Measurements from ENCODE around the gene IMPDH1. TPM values are rescaled to one million over a fixed set of nuclear protein-coding genes. Genes with fewer than 3 reads are reported as not detected.
A peak's percentile ranks its signal among the peaks of the same experiment; 100 is the strongest.

The IMPDH1 gene
- total RNA-seq, 2 experiments from 2014 or later: 64.7 to 67.4 TPM

DNA sequence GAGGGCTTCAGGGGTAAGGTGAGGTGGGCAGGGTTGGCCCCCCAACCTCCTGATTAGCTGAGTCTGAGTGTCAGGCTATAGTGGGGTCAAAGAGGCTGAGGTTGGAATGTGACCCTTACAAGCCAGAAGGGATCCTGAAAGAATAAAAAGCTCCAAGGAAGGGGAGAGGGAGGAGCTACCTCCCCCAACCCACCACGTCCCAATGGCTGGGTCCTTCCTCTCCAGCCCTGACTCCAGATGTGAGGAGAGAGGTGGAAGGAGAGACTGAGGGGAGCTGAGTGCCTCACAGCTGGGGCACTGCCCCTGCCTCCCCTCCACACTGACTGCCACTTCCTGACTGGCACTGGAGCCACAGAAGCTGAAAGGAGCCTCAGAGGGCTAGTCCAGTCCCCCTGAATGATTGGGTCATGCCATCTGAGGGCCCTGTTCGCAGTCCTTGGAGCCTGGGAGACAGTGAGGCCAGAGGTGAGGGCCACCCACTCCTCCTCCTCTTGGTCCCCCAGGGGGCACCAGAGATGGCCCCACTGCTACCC, 20.6 kb downstream of the IMPDH1 start:
- Mint-ChIP-seq H3K36me3 (ENCODE audit: low read depth) (no peaks in the 10 kb centered on the region), H3K27ac (no peak overlapping the region), H3K4me1 (no peaks in the 10 kb centered on the region), H3K4me3 (no peak overlapping the region), H3K27me3 (peaks cover 3% of the 10 kb centered on the region), H3K9me3 (no peaks in the 10 kb centered on the region)
- ChIA-PET CTCF (interaction anchor here (0.7 to 4.0 kb wide), 9 partner anchors 9 to 71 kb away, joined by 3 to 35 read pairs (median 7); partner anchors contain the start of gene RBM28), POLR2A (interaction anchor here (0.7 to 1.4 kb wide), 2 partner anchors 20 to 45 kb away, joined by 3 read pairs; partner anchors contain the start of gene RBM28)
- DNase-seq: no peak

DNA sequence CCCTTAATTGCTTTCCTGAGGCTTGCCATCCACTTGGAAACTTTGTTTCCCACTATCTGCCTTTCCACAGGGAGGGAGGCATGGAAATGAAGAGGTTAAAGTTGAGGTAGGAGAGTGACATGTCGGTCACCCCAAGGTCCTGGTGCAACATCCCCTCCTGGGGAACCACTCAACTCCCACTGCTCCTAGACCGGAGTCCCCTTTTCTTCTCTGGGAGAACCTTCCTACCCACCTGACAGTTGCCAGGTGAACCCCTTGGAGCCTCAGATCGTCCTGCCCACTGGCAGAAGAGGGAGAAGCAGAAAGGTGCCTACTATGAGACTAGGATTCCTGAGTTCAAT, 21.7 kb downstream of the IMPDH1 start:
- Mint-ChIP-seq H3K4me3 (no peak overlapping the region), H3K9me3 (no peaks in the 10 kb centered on the region), H3K27me3 (peaks cover 3% of the 10 kb centered on the region), H3K27ac (no peak overlapping the region), H3K36me3 (ENCODE audit: low read depth) (no peaks in the 10 kb centered on the region), H3K4me1 (no peaks in the 10 kb centered on the region)
- ChIA-PET CTCF (interaction anchor here (0.7 to 4.4 kb wide), 21 partner anchors 9 to 87 kb away, joined by 3 to 52 read pairs (median 5); partner anchors contain the start of genes IMPDH1 and RBM28), POLR2A (interaction anchor here (1.4 to 1.9 kb wide), 2 partner anchors 41 to 44 kb away, joined by 3 to 10 read pairs; partner anchors contain the start of gene RBM28)
- DNase-seq: no peak

DNA sequence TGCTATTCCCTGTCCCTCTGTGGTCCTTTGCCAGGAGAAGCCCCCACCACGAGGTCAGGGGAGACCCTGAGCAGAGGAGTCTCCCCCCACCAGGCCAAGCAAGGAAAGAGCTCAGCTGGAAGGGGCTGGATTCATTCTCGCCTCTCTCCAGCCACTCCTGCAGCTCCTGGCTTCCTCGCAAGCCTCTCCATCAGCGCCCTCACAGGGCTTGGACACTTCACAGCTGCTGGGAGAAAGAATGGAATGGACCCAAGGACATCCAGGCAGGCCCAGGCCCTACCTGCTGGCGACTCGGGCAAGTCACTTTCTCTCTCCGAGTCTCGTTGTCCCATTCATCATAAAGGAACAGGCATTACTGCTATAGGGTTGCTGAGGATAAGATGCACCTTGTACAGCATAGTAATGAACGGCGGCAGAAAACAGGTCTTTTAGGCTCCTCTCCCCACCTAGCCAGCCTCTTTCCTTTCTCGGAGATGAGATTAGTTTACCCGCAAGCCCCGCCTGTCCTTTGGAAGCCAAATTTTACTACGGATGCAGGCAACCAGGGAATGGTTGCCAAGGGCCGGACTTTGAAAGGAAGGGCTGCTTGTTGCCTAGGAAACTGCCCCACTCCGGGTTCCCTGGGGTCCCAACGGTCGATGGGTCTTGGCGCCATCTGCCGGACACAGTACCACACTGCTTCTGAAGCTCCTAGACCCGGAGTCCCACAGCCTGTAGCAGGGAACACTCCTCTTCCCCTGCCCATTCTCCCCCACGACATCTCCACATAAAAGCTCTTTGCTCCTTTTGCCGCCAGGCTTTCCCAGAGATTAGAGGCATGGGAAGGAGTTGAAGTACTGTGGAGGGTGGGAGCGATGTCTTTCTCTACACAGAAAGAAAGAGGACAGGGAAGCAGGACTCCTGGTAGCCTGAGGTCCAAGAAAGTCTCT, 22.3 kb downstream of the IMPDH1 start:
- Mint-ChIP-seq H3K27me3 (peaks cover 3% of the 10 kb centered on the region), H3K27ac (no peak overlapping the region), H3K9me3 (no peaks in the 10 kb centered on the region), H3K4me3 (no peak overlapping the region), H3K36me3 (ENCODE audit: low read depth) (no peaks in the 10 kb centered on the region), H3K4me1 (no peaks in the 10 kb centered on the region)
- POLR2A ChIA-PET: interaction anchor here (0.8 to 1.9 kb wide), 4 partner anchors 40 to 68 kb away, joined by 3 to 10 read pairs (median 4); partner anchors contain the start of gene RBM28
- peak; percentile 66 for DNase-seq
- CTCF ChIA-PET: interaction anchor here (0.6 to 4.4 kb wide), 23 partner anchors 10 to 87 kb away, joined by 3 to 52 read pairs (median 4); partner anchors contain the start of genes HILPDA, IMPDH1 and RBM28

- Mint-ChIP-seq H3K36me3 (ENCODE audit: low read depth) (no peaks in the 10 kb centered on the region), H3K9me3 (no peaks in the 10 kb centered on the region), H3K27ac (no peak overlapping the region), H3K27me3 (peaks cover 3% of the 10 kb centered on the region), H3K4me3 (no peak overlapping the region), H3K4me1 (no peaks in the 10 kb centered on the region)
- DNase-seq: no peak
- POLR2A ChIA-PET: interaction anchor here (0.8 to 1.9 kb wide), 3 partner anchors 39 to 69 kb away, joined by 3 to 10 read pairs (median 6); partner anchors contain the start of gene RBM28
- CTCF ChIA-PET: interaction anchor here (0.9 to 4.4 kb wide), 15 partner anchors 9 to 251 kb away, joined by 3 to 52 read pairs (median 12); partner anchors contain the start of genes HILPDA and RBM28
Measured at GRCh38 chr7:128385988-128386925, 23.5 kb downstream of the IMPDH1 start.

- no peak for DNase-seq
- Mint-ChIP-seq H3K27ac (no peak overlapping the region), H3K27me3 (peaks cover 3% of the 10 kb centered on the region), H3K4me3 (no peak overlapping the region), H3K36me3 (ENCODE audit: low read depth) (no peaks in the 10 kb centered on the region), H3K4me1 (no peaks in the 10 kb centered on the region), H3K9me3 (no peaks in the 10 kb centered on the region)
- ChIA-PET POLR2A (no interaction called here), CTCF (interaction anchor here (2.5 to 4.4 kb wide), 2 partner anchors 13 to 37 kb away, joined by 10 to 24 read pairs; no protein-coding TSS in a partner anchor)
Measured at GRCh38 chr7:128384726-128385125, 25.1 kb downstream of the IMPDH1 start.

DNA sequence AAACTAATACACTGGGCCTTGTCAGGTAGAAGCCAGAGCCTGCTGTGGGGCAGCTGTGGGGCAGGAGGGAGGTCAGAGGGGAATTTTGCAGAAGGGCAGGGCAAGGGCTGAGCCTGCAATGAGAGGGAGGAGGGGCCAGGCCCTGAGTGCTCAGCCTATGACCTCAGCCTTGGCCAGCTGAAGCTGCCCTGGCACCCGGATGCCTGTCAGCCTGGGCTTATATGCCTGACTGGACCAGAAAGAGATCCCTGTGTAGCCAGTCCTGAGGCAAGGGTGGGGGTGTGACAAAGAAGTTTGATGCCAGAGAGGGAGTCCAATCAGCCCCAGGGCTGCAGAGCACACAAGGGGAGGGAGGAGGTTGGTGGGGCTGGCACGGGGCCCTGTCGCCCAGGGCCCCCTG, 26.0 kb downstream of the IMPDH1 start:
- H3K4me1 Mint-ChIP-seq: no peaks in the 10 kb centered on the region
- peaks cover 3% of the 10 kb centered on the region for H3K27me3 Mint-ChIP-seq
- ChIA-PET POLR2A (interaction anchor here (1.6 kb wide), 1 partner anchor 32 kb away, joined by 3 read pairs; no protein-coding TSS in a partner anchor), CTCF (interaction anchor here (2.5 to 4.4 kb wide), 2 partner anchors 14 to 36 kb away, joined by 10 to 24 read pairs; no protein-coding TSS in a partner anchor)
- H3K9me3 Mint-ChIP-seq: no peaks in the 10 kb centered on the region
- no peak for DNase-seq
- no peak overlapping the region for H3K27ac Mint-ChIP-seq
- no peaks in the 10 kb centered on the region for H3K36me3 Mint-ChIP-seq (ENCODE audit: low read depth)
- H3K4me3 Mint-ChIP-seq: no peak overlapping the region

GRCh38 chr7:128381161-128381821, 28.5 kb downstream of the IMPDH1 start:
- H3K27me3 Mint-ChIP-seq: peaks cover 1% of the 10 kb centered on the region
- DNase-seq: peak; percentile 44
- H3K4me3 Mint-ChIP-seq: no peak overlapping the region
- H3K9me3 Mint-ChIP-seq: no peaks in the 10 kb centered on the region
- H3K27ac Mint-ChIP-seq: no peak overlapping the region
- ChIA-PET POLR2A (no interaction called here), CTCF (interaction anchor here (0.7 to 2.2 kb wide), 14 partner anchors 8 to 80 kb away, joined by 3 to 14 read pairs (median 4); partner anchors contain the start of gene RBM28)
- no peaks in the 10 kb centered on the region for H3K36me3 Mint-ChIP-seq (ENCODE audit: low read depth)
- H3K4me1 Mint-ChIP-seq: no peaks in the 10 kb centered on the region

DNA sequence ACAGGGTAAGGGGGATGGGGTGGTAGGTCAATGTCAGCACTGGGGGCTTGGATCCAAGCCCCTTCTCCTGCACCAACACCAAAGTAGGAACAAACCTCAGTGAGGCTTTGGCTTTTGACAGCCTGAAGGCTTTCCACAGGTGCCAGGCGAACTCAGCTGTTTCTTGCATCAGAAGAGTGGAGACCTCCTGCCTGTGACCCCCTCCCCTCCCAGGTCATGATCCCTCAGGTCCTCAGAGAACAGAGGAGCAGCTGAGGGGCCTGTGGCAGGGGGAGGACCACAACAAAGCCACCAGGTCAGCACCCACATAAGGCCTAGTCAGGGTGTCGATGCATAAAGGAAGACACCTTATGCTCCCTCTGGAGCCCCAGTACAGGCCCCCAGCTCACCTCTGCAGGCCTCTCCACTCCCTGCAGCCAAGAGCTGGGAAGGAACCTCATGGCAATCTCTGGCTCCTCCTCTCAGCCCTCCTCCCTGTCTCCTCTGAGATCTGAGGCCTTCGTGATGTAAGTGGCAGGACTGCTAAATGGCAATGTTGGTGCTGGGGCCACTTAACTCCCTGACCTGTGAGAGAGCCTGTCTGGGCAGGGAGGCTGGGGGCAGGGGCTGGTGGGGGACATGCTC, 29.2 kb downstream of the IMPDH1 start:
- no peak overlapping the region for H3K4me3 Mint-ChIP-seq
- H3K9me3 Mint-ChIP-seq: no peaks in the 10 kb centered on the region
- no peak overlapping the region for H3K27ac Mint-ChIP-seq
- DNase-seq: no peak
- ChIA-PET CTCF (interaction anchor here (0.7 to 2.2 kb wide), 13 partner anchors 7 to 80 kb away, joined by 3 to 14 read pairs (median 3); no protein-coding TSS in a partner anchor), POLR2A (no interaction called here)
- no peaks in the 10 kb centered on the region for H3K36me3 Mint-ChIP-seq (ENCODE audit: low read depth)
- H3K27me3 Mint-ChIP-seq: peaks cover 3% of the 10 kb centered on the region
- H3K4me1 Mint-ChIP-seq: no peaks in the 10 kb centered on the region

GRCh38 chr7:128379900-128380479, 29.8 kb downstream of the IMPDH1 start:
- no peaks in the 10 kb centered on the region for H3K36me3 Mint-ChIP-seq (ENCODE audit: low read depth)
- no peaks in the 10 kb centered on the region for H3K4me1 Mint-ChIP-seq
- POLR2A ChIA-PET: no interaction called here
- H3K4me3 Mint-ChIP-seq: no peak overlapping the region
- H3K27ac Mint-ChIP-seq: no peak overlapping the region
- CTCF ChIA-PET: interaction anchor here (1.0 to 2.2 kb wide), 4 partner anchors 12 to 81 kb away, joined by 3 to 14 read pairs (median 3); no protein-coding TSS in a partner anchor
- DNase-seq: no peak
- no peaks in the 10 kb centered on the region for H3K9me3 Mint-ChIP-seq
- peaks cover 3% of the 10 kb centered on the region for H3K27me3 Mint-ChIP-seq

- H3K36me3 Mint-ChIP-seq (ENCODE audit: low read depth): no peaks in the 10 kb centered on the region
- H3K27me3 Mint-ChIP-seq: peaks cover 8% of the 10 kb centered on the region
- H3K9me3 Mint-ChIP-seq: no peaks in the 10 kb centered on the region
- ChIA-PET POLR2A (interaction anchor here (0.7 kb wide), 1 partner anchor 35 kb away, joined by 3 read pairs; the partner anchor contains the start of gene RBM28), CTCF (interaction anchor here (1.2 to 3.2 kb wide), 3 partner anchors 8 to 46 kb away, joined by 4 to 15 read pairs (median 7); no protein-coding TSS in a partner anchor)
- no peak overlapping the region for H3K27ac Mint-ChIP-seq
- no peak overlapping the region for H3K4me3 Mint-ChIP-seq
- no peaks in the 10 kb centered on the region for H3K4me1 Mint-ChIP-seq
- DNase-seq: no peak
Measured at GRCh38 chr7:128378637-128379036, 31.1 kb downstream of the IMPDH1 start.

GRCh38 chr7:128376077-128376476, 33.7 kb downstream of the IMPDH1 start:
- no peaks in the 10 kb centered on the region for H3K36me3 Mint-ChIP-seq (ENCODE audit: low read depth)
- no peak overlapping the region for H3K4me3 Mint-ChIP-seq
- CTCF ChIA-PET: interaction anchor here (0.6 to 3.2 kb wide), 2 partner anchors 11 to 96 kb away, joined by 4 to 15 read pairs; no protein-coding TSS in a partner anchor
- no peaks in the 10 kb centered on the region for H3K9me3 Mint-ChIP-seq
- H3K27ac Mint-ChIP-seq: no peak overlapping the region
- no peaks in the 10 kb centered on the region for H3K4me1 Mint-ChIP-seq
- POLR2A ChIA-PET: no interaction called here
- peaks cover 16% of the 10 kb centered on the region for H3K27me3 Mint-ChIP-seq
- no peak for DNase-seq
